Endometrial microvascular endothelial cells (primary cell): ENCODE data around the gene TMCC3. TPM values are rescaled to one million over a fixed set of nuclear protein-coding genes. Genes with fewer than 3 reads are reported as not detected.
"Not testable (repeated sequence)": the region's sequence is repeated elsewhere in the genome, so short reads cannot be mapped to it uniquely, and the experiment has no call there.

Experiments used
- in situ Hi-C: cut with HindIII; loops from 2 replicates; pipeline ENCODE4 v1.10.0; 2017; ENCODE audit warnings: low sequenced_read_pairs, low pct_unique_long_range_greater_than_20kb; ENCODE audit errors: inconsistent ontology term
- total RNA-seq: library from RNA; depleted of rRNA; stranded (reverse); fragments of >200 nt; gene quantifications from one replicate; pipeline ENCODE4 v1.2.3, GENCODE V29; 2015; ENCODE audit errors: inconsistent ontology term

The TMCC3 gene
- 30.0 TPM for total RNA-seq

GRCh38 chr12:94650143-94651056 lies at the start of gene TMCC3:
TMCC3 (minus strand) TSS chr12:94650557; CDS start chr12:94650430, 127 bp downstream.
- in situ Hi-C loops, result no loop called here

- in situ Hi-C loops, result no loop called here
These were observed 49.4 kb upstream of the TMCC3 start for GRCh38 chr12:94699801-94700200.

- in situ Hi-C loops, result no loop called here
These were observed 48.2 kb upstream of the TMCC3 start for GRCh38 chr12:94698578-94698977.

- in situ Hi-C loops, result no loop called here
These were observed 47.3 kb upstream of the TMCC3 start for GRCh38 chr12:94697631-94698030.

- in situ Hi-C loops, result no loop called here
These were observed 44.4 kb upstream of the TMCC3 start for GRCh38 chr12:94694732-94695131.

- in situ Hi-C loops, result not testable (repeated sequence)
These were observed 42.5 kb upstream of the TMCC3 start for GRCh38 chr12:94692826-94693225.

- in situ Hi-C loops, result no loop called here
These were observed 39.9 kb upstream of the TMCC3 start for GRCh38 chr12:94690198-94690771.

GRCh38 chr12:94689646-94690036 lies 39.3 kb upstream of the TMCC3 start:
- in situ Hi-C loops, result no loop called here

- in situ Hi-C loops, result no loop called here
These were observed 38.8 kb upstream of the TMCC3 start for GRCh38 chr12:94689002-94689645.

- in situ Hi-C loops, result no loop called here
These were observed 37.5 kb upstream of the TMCC3 start for GRCh38 chr12:94687891-94688290.

- in situ Hi-C loops, result no loop called here
These were observed 36.7 kb upstream of the TMCC3 start for GRCh38 chr12:94686834-94687628.

GRCh38 chr12:94684416-94685142 lies 34.2 kb upstream of the TMCC3 start:
- in situ Hi-C loops, result no loop called here

GRCh38 chr12:94679554-94680195 lies 29.3 kb upstream of the TMCC3 start:
- in situ Hi-C loops, result no loop called here

GRCh38 chr12:94678849-94679248 lies 28.5 kb upstream of the TMCC3 start:
- in situ Hi-C loops, result no loop called here

- in situ Hi-C loops, result no loop called here
These were observed 28.0 kb upstream of the TMCC3 start for GRCh38 chr12:94678379-94678778.

- in situ Hi-C loops, result no loop called here
These were observed 27.4 kb upstream of the TMCC3 start for GRCh38 chr12:94677778-94678177.

- in situ Hi-C loops, result no loop called here
These were observed 26.6 kb upstream of the TMCC3 start for GRCh38 chr12:94676922-94677321.

GRCh38 chr12:94676031-94676641 lies 25.8 kb upstream of the TMCC3 start:
- in situ Hi-C loops, result no loop called here
